Naive thymus-derived CD4-positive, alpha-beta T cell (primary cell): ENCODE results near the gene PLIN4. TPM values are rescaled to one million over a fixed set of nuclear protein-coding genes. Genes with fewer than 3 reads are reported as not detected.

Experiments used
- ATAC-seq: fragments of 150-1000 bp; cut with Tn5 transposase; 2 replicates; pipeline ENCODE4 v1.10.0; 2021; ENCODE audit warnings: mild to moderate bottlenecking, moderate library complexity
- CTCF ChIA-PET: fragments of 350-600 bp; sonication (Branson Sonifier 250); formaldehyde crosslinking; loops from one replicate; lab custom pipeline; 2021; ENCODE audit warnings: antibody characterized with exemption; lab: Charles Lee
- POLR2A ChIA-PET: fragments of 350-600 bp; sonication (Branson Sonifier 250); formaldehyde crosslinking; loops from one replicate; lab custom pipeline; 2021; ENCODE audit warnings: antibody characterized with exemption, inconsistent platforms; lab: Charles Lee
- DNase-seq, 9 donors: peaks; one replicate each; pipeline versions ENCODE4 v3.0.0 to v3.0.0-alpha.2; 2020 to 2022; ENCODE audit warnings: mixed read lengths in 1 of 9
- H3K27ac ChIP-seq: one replicate; pipeline ENCODE4 v1.7.0; 2013; ENCODE audit warnings: mild to moderate bottlenecking, low read depth, low read length, moderate library complexity
- H3K27me3 ChIP-seq, 2 donors: one replicate each; pipeline ENCODE4 v1.7.0; 2013; ENCODE audit warnings: low read length in 2 of 2, mild to moderate bottlenecking in 2 of 2, moderate library complexity in 2 of 2; ENCODE audit not compliant: control insufficient read depth in 2 of 2, insufficient read depth in 2 of 2
- H3K36me3 ChIP-seq, 3 experiments: 1 replicate in 2 of 3; 2 replicates in 1 of 3; pipeline ENCODE4 v1.7.0; 2013; ENCODE audit warnings: low read length in 3 of 3, mild to moderate bottlenecking in 3 of 3, moderate library complexity in 1 of 3; ENCODE audit not compliant: insufficient read depth in 3 of 3, control insufficient read depth in 2 of 3
- H3K4me1 ChIP-seq, 2 donors: one replicate each; pipeline ENCODE4 v1.7.0; 2013; ENCODE audit warnings: low read length in 2 of 2, mild to moderate bottlenecking in 2 of 2, moderate library complexity in 1 of 2; ENCODE audit not compliant: control insufficient read depth in 2 of 2, insufficient read depth in 2 of 2
- H3K4me3 ChIP-seq: 2 replicates; pipeline ENCODE4 v1.7.0; 2013; ENCODE audit warnings: mild to moderate bottlenecking, low read length
- H3K9me3 ChIP-seq, 3 experiments: 1 replicate in 2 of 3; 2 replicates in 1 of 3; pipeline ENCODE4 v1.7.0; 2013; ENCODE audit warnings: low read length in 3 of 3; ENCODE audit not compliant: control insufficient read depth in 2 of 3
- H3K27ac Mint-ChIP-seq, 9 donors: one replicate each; pipeline ENCODE4 v1.8.0; 2020 to 2022; ENCODE audit warnings: mixed read lengths in 9 of 9, mild to moderate bottlenecking in 8 of 9, moderate library complexity in 5 of 9, inconsistent platforms in 2 of 9
- H3K27me3 Mint-ChIP-seq, 5 donors: one replicate each; pipeline ENCODE4 v1.8.0; 2021 to 2022; ENCODE audit warnings: mixed read lengths in 5 of 5, mild to moderate bottlenecking in 1 of 5
- H3K36me3 Mint-ChIP-seq, 5 donors: one replicate each; pipeline ENCODE4 v1.8.0; 2020 to 2022; ENCODE audit warnings: mixed read lengths in 5 of 5, mild to moderate bottlenecking in 3 of 5, inconsistent platforms in 1 of 5
- H3K4me1 Mint-ChIP-seq, 7 donors: one replicate each; pipeline ENCODE4 v1.8.0; 2020 to 2022; ENCODE audit warnings: mixed read lengths in 7 of 7, mild to moderate bottlenecking in 3 of 7, inconsistent platforms in 1 of 7
- H3K4me3 Mint-ChIP-seq, 10 donors: one replicate each; pipeline ENCODE4 v1.8.0; 2020 to 2022; ENCODE audit warnings: mild to moderate bottlenecking in 10 of 10, mixed read lengths in 10 of 10, moderate library complexity in 6 of 10, inconsistent platforms in 2 of 10
- H3K9me3 Mint-ChIP-seq, 11 donors: one replicate each; pipeline ENCODE4 v1.8.0; 2020 to 2022; ENCODE audit warnings: mixed read lengths in 11 of 11, mild to moderate bottlenecking in 4 of 11, inconsistent platforms in 1 of 11, moderate library complexity in 1 of 11
- intact Hi-C, 2 donors: fragments of 100-400 bp; cut with micrococcal nuclease; formaldehyde crosslinking; loops; one replicate each; pipeline ENCODE4 v1.15.1; 2023
- polyA plus RNA-seq, 2 donors: library from polyadenylated mRNA; unstranded; fragments of 300-500 nt; fragmentation: Illumina TruSeq; gene quantifications; one replicate each; pipeline ENCODE4 v1.2.3, GENCODE V29; 2021
- total RNA-seq, 6 experiments: library from RNA in 5 of 6; stranded (reverse) in 5 of 6; gene quantifications; 1 replicate in 5 of 6; 2 replicates in 1 of 6; pipeline ENCODE4 v1.2.3 and lab custom pipeline; 2021 to 2026

Gene PLIN4
- total and polyA plus RNA-seq, 7 experiments from 2014 or later: 0.08 to 0.24 (median 0.11) TPM; not detected in 2

DNA sequence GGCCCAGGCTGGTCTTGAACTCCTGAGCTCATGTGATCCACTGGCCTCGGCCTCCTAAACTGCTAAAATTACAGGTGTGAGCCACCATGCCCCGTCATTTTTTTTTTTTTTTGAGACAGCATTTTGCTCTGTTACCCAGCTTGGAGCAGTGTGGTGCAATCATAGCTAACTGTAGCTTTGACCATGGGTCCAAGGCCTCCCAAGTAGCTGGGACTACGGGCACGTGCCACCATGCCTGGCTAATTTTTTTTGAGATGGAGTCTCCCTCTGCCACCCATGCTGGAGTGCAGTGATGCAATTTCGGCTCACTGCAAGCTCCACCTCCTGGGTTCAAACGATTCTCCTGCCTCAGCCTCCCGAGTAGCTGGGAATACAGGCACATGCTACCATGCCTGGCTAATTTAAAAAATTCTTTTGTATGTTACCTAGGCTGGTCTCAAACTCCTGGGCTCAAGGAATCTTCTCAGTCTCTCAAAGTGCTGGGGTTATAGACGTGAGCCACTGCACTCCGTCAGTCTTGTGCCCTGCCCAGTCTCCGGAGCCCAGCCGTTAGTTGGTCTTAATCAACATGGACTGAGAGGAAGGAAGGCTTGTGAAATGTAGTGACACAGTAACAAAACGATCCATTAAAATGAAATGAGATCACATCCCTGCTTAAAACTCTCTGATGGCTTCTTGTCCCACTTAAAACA is 23.0 kb upstream of the PLIN4 start:
- H3K27ac ChIP-seq: no peak overlapping the region
- H3K9me3 ChIP-seq: peaks cover 0 to 4% (median 0%) of the 10 kb centered on the region in 3 experiments
- H3K36me3 Mint-ChIP-seq: peaks cover 0 to 4% (median 0%) of the 10 kb centered on the region in 5 donors
- ChIA-PET CTCF (interaction anchor here (0.6 to 0.8 kb wide), 4 partner anchors 16 to 105 kb away, joined by 4 to 7 read pairs (median 6); no protein-coding TSS in a partner anchor), POLR2A (no interaction called here)
- no peak overlapping the region for H3K4me3 Mint-ChIP-seq
- intact Hi-C loops: no loop called here
- peak; percentile 49 for ATAC-seq
- DNase-seq: no peak
- no peak overlapping the region for H3K4me3 ChIP-seq
- H3K27me3 ChIP-seq: peaks cover 0 to 4% of the 10 kb centered on the region in 2 donors
- peaks cover 0 to 6% (median 0%) of the 10 kb centered on the region in 11 donors for H3K9me3 Mint-ChIP-seq
- peaks cover 0 to 10% (median 6%) of the 10 kb centered on the region in 7 donors for H3K4me1 Mint-ChIP-seq
- H3K36me3 ChIP-seq: no peaks in the 10 kb centered on the region
- peak overlapping the region in 1 of 9 donors; percentile 71 for H3K27ac Mint-ChIP-seq
- H3K27me3 Mint-ChIP-seq: peaks cover 0 to 24% (median 7%) of the 10 kb centered on the region in 5 donors
- H3K4me1 ChIP-seq: no peaks in the 10 kb centered on the region

GRCh38 chr19:4539693-4540581 is 21.7 kb upstream of the PLIN4 start, which contains the start of gene LRG1:
LRG1 (minus strand) TSS chr19:4540036; CDS start chr19:4540013, 23 bp downstream.
- Histone ChIP-seq H3K27ac (no peak within 1 kb of the TSS), H3K36me3 (no peaks in the 10 kb centered on the region), H3K4me1 (no peaks in the 10 kb centered on the region), H3K9me3 (peaks cover 0 to 4% (median 0%) of the 10 kb centered on the region in 3 experiments), H3K4me3 (no peak within 1 kb of the TSS), H3K27me3 (peaks cover 0 to 4% of the 10 kb centered on the region in 2 donors)
- no peak for DNase-seq
- Mint-ChIP-seq H3K9me3 (peaks cover 0 to 6% (median 0%) of the 10 kb centered on the region in 11 donors), H3K27me3 (peaks cover 7 to 32% (median 10%) of the 10 kb centered on the region in 5 donors), H3K4me3 (peak within 1 kb of the TSS in 3 of 10 donors; percentile 35 to 47 (median 44)), H3K27ac (peak within 1 kb of the TSS in 2 of 9 donors; percentile 71 to 75), H3K36me3 (peaks cover 0 to 4% (median 0%) of the 10 kb centered on the region in 5 donors), H3K4me1 (peaks cover 0 to 16% (median 10%) of the 10 kb centered on the region in 7 donors)
- POLR2A ChIA-PET: no interaction called here
- ATAC-seq: peak; percentile 79
- CTCF ChIA-PET: interaction anchor here (0.8 kb wide), 1 partner anchor 15 kb away, joined by 7 read pairs; no protein-coding TSS in a partner anchor
- intact Hi-C loops: no loop called here

GRCh38 chr19:4539169-4539692 is 20.9 kb upstream of the PLIN4 start:
- Mint-ChIP-seq H3K4me3 (no peak overlapping the region), H3K27ac (no peak overlapping the region), H3K9me3 (peaks cover 0 to 4% (median 0%) of the 10 kb centered on the region in 11 donors), H3K27me3 (peaks cover 7 to 32% (median 11%) of the 10 kb centered on the region in 5 donors), H3K4me1 (peaks cover 0 to 16% (median 10%) of the 10 kb centered on the region in 7 donors), H3K36me3 (peaks cover 0 to 4% (median 0%) of the 10 kb centered on the region in 5 donors)
- DNase-seq (no peak), ATAC-seq (no peak)
- ChIA-PET POLR2A (no interaction called here), CTCF (no interaction called here)
- intact Hi-C loops: no loop called here
- H3K27ac ChIP-seq: no peak overlapping the region
- peaks cover 0 to 4% (median 0%) of the 10 kb centered on the region in 3 experiments for H3K9me3 ChIP-seq
- H3K4me1 ChIP-seq: no peaks in the 10 kb centered on the region
- H3K4me3 ChIP-seq: no peak overlapping the region
- H3K36me3 ChIP-seq: no peaks in the 10 kb centered on the region
- H3K27me3 ChIP-seq: peaks cover 0 to 4% of the 10 kb centered on the region in 2 donors

DNA sequence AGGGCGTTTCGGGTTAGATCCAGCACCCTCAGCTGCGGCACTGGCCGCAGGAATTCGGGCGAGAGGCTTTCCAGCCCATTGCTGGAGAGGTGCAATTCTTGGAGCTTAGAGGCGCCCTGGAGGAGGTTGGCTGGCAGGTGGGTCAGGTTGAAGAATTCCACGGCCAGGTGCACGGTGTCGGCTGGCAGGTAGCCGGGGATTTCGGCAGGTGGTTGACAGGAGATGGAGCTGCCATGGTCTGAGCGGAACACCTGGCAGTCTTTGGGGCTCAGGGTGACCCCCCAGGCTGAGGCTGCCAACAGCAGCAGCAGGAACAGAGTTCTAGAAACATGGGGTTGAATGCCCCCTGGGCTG is 20.3 kb upstream of the PLIN4 start:
- Histone ChIP-seq H3K4me1 (no peaks in the 10 kb centered on the region), H3K27ac (no peak overlapping the region), H3K4me3 (no peak overlapping the region), H3K9me3 (peaks cover 0 to 4% (median 0%) of the 10 kb centered on the region in 3 experiments), H3K27me3 (peaks cover 0 to 4% of the 10 kb centered on the region in 2 donors), H3K36me3 (no peaks in the 10 kb centered on the region)
- ChIA-PET POLR2A (no interaction called here), CTCF (no interaction called here)
- Mint-ChIP-seq H3K9me3 (peaks cover 0 to 4% (median 0%) of the 10 kb centered on the region in 11 donors), H3K27me3 (peaks cover 7 to 32% (median 11%) of the 10 kb centered on the region in 5 donors), H3K4me1 (peaks cover 0 to 16% (median 12%) of the 10 kb centered on the region in 7 donors), H3K36me3 (peaks cover 0 to 4% (median 0%) of the 10 kb centered on the region in 5 donors), H3K4me3 (no peak overlapping the region), H3K27ac (no peak overlapping the region)
- intact Hi-C loops: no loop called here
- DNase-seq: no peak
- no peak for ATAC-seq

DNA sequence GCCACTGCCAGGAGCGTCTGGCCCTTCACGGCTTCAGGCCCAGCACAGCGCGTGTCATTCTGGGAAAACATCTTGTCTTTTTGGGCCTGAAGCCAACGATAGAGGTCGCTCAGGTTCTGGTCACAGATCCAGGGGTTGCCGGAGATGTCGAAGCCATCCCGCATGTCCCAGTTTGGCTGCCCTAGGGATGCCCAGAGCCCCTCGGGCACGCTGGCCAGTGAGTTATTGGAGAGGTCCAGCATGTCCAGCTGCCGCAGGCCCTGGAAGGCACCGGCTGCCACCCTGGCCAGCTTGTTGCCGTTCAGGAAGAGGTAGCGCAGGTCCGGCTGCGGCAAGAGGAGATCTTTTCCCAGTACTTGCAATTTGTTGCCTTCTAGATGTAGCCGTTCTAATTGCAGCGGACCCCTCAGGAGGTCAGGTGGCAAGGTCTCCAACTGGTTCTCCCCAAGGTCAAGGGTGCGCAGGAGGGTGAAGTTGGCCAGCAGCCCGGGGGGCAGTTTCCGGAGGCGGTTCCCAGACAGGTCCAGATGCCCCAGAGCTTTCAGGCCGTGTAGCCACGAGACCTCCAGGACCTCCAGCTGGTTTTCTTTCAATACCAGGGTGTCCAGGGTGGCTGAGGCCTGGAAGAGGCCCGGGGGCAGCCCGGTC is 19.8 kb upstream of the PLIN4 start:
- H3K27ac ChIP-seq: no peak overlapping the region
- H3K9me3 Mint-ChIP-seq: peaks cover 0 to 4% (median 0%) of the 10 kb centered on the region in 11 donors
- H3K4me1 Mint-ChIP-seq: peaks cover 0 to 16% (median 13%) of the 10 kb centered on the region in 7 donors
- peaks cover 0 to 4% (median 0%) of the 10 kb centered on the region in 5 donors for H3K36me3 Mint-ChIP-seq
- ATAC-seq (no peak), DNase-seq (no peak)
- intact Hi-C loops: no loop called here
- H3K27me3 Mint-ChIP-seq: peaks cover 7 to 36% (median 16%) of the 10 kb centered on the region in 5 donors
- no peak overlapping the region for H3K4me3 Mint-ChIP-seq
- H3K36me3 ChIP-seq: no peaks in the 10 kb centered on the region
- H3K4me3 ChIP-seq: no peak overlapping the region
- POLR2A ChIA-PET: no interaction called here
- no peak overlapping the region for H3K27ac Mint-ChIP-seq
- peaks cover 0 to 4% (median 0%) of the 10 kb centered on the region in 3 experiments for H3K9me3 ChIP-seq
- H3K4me1 ChIP-seq: no peaks in the 10 kb centered on the region
- H3K27me3 ChIP-seq: peaks cover 0 to 4% of the 10 kb centered on the region in 2 donors
- CTCF ChIA-PET: no interaction called here

DNA sequence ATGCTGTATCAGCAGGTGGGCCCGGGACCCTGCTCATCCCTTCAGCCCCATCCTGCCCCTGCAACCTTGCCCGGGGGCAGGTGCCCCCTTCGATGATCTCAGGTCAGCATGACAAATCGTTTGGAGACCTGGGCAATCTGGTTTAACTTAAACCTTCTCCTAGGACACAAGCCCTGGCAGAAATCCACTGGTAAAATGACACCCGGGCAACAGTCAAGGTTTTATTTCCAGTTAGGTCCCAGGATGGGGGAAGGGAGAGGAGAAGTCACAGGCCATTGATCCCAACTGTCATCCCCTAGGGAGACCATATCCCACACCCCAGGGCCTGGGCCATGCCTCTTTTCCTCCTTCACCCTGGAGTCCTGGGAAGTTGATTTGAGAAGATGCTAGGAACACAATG is 18.5 kb upstream of the PLIN4 start:
- no peak overlapping the region for H3K27ac Mint-ChIP-seq
- intact Hi-C loops: no loop called here
- no peaks in the 10 kb centered on the region for H3K36me3 ChIP-seq
- peaks cover 0 to 16% (median 13%) of the 10 kb centered on the region in 7 donors for H3K4me1 Mint-ChIP-seq
- no peak for DNase-seq
- no peak for ATAC-seq
- peaks cover 0 to 4% (median 0%) of the 10 kb centered on the region in 3 experiments for H3K9me3 ChIP-seq
- peaks cover 0 to 4% (median 0%) of the 10 kb centered on the region in 5 donors for H3K36me3 Mint-ChIP-seq
- H3K4me3 ChIP-seq: no peak overlapping the region
- no peaks in the 10 kb centered on the region for H3K4me1 ChIP-seq
- POLR2A ChIA-PET: no interaction called here
- H3K9me3 Mint-ChIP-seq: peaks cover 0 to 4% (median 0%) of the 10 kb centered on the region in 11 donors
- no peak overlapping the region for H3K27ac ChIP-seq
- H3K27me3 Mint-ChIP-seq: peaks cover 7 to 36% (median 16%) of the 10 kb centered on the region in 5 donors
- peaks cover 0 to 4% of the 10 kb centered on the region in 2 donors for H3K27me3 ChIP-seq
- CTCF ChIA-PET: no interaction called here
- H3K4me3 Mint-ChIP-seq: no peak overlapping the region
